K562 (cell line): ENCODE data around the gene ABHD13. TPM values are rescaled to one million over a fixed set of nuclear protein-coding genes. Genes with fewer than 3 reads are reported as not detected.

Source experiments
- ATAC-seq: fragments of 200-7000 bp; cut with Tn5 transposase; 3 replicates; pipeline ENCODE4 v1.9.1; 2020; ENCODE audit warnings: moderate library complexity
- BruUV-seq: library from RNA; stranded (reverse); fragments of 400-500 nt; replicated peaks from 2 replicates; lab custom pipeline; 2021; lab: Mats Ljungman, UMichigan
- CTCF ChIA-PET: fragments of 300-600 bp; formaldehyde crosslinking; extraction: SDS; loops from one replicate; lab custom pipeline; 2021; ENCODE audit warnings: low intra/inter-chr PET ratio; lab: Yijun Ruan, JAX
- POLR2A ChIA-PET: fragments of 300-600, 350-650 bp; sonication (Branson Sonifier 250); formaldehyde crosslinking; extraction: SDS; loops from one replicate; lab custom pipeline; 2021; ENCODE audit warnings: antibody characterized with exemption, inconsistent platforms; lab: Yijun Ruan, JAX
- DNase-seq, 4 experiments: peaks; one replicate each; pipeline versions ENCODE4 v3.0.0 to v3.0.0-alpha.2; 2011 to 2018; ENCODE audit warnings: low spot score in 3 of 4, mixed read lengths in 3 of 4; ENCODE audit errors: extremely low read depth in 1 of 4
- FAIRE-seq: peaks from 2 replicates; lab custom pipeline; 2011; peaks lifted over from hg19 to GRCh38; lab: Jason Lieb, UNC
- H2AFZ ChIP-seq: 2 replicates; pipeline ENCODE4 v1.6.0; 2011; ENCODE audit warnings: low read depth, low read length, control low read depth, inconsistent platforms
- H3K27ac ChIP-seq: fragments of 200-600 bp; 3 replicates; pipeline ENCODE4 v1.8.0; 2011; ENCODE audit warnings: low read depth, mild to moderate bottlenecking, control low read depth, inconsistent platforms, low read length, moderate library complexity, mixed read lengths; ENCODE audit errors: extremely low read depth
- H3K27me3 ChIP-seq, 2 experiments: fragments of 300-600 bp in 1 of 2; 2 replicates in 1 of 2; 3 replicates in 1 of 2; pipeline versions ENCODE4 v1.6.0 to v1.8.0; 2011; ENCODE audit warnings: inconsistent platforms in 2 of 2, low read length in 2 of 2, mild to moderate bottlenecking in 1 of 2, mixed read lengths in 1 of 2, moderate library complexity in 1 of 2; ENCODE audit not compliant: control insufficient read depth in 2 of 2, insufficient read depth in 2 of 2
- H3K36me3 ChIP-seq: fragments of 300-600 bp; 3 replicates; pipeline ENCODE4 v1.8.0; 2011; ENCODE audit warnings: mild to moderate bottlenecking, low read length, inconsistent platforms; ENCODE audit not compliant: control insufficient read depth, insufficient read depth
- H3K4me1 ChIP-seq, 2 experiments: fragments of 200-600 bp in 1 of 2; replicated peaks in 1 of 2; 2 replicates in 1 of 2; 3 replicates in 1 of 2; pipeline versions ENCODE4 v1.5.1 to v1.8.0; 2011; ENCODE audit warnings: inconsistent platforms in 2 of 2, low read length in 2 of 2, mild to moderate bottlenecking in 1 of 2, mixed read lengths in 1 of 2, moderate library complexity in 1 of 2; ENCODE audit not compliant: control insufficient read depth in 2 of 2, insufficient read depth in 2 of 2
- H3K4me2 ChIP-seq: 2 replicates; pipeline ENCODE4 v1.6.1; 2011; ENCODE audit warnings: low read length, control low read depth, inconsistent platforms, mixed read lengths; ENCODE audit not compliant: insufficient read depth
- H3K4me3 ChIP-seq: fragments of 200-600 bp; sonication (generic), shearing (Covaris generic); 2 replicates; pipeline ENCODE4 v1.5.1; 2016; ENCODE audit warnings: control low read depth, inconsistent platforms
- H3K79me2 ChIP-seq: fragments of 200-600 bp; 3 replicates; pipeline ENCODE4 v1.8.0; 2011; ENCODE audit warnings: low read length, inconsistent platforms; ENCODE audit not compliant: control insufficient read depth, insufficient read depth
- H3K9ac ChIP-seq, 2 experiments: 2 replicates each; pipeline versions ENCODE4 v1.6.0 to v1.6.1; 2011; ENCODE audit warnings: low read depth in 2 of 2, low read length in 2 of 2, control low read depth in 1 of 2, inconsistent platforms in 1 of 2, mild to moderate bottlenecking in 1 of 2, mixed read lengths in 1 of 2; ENCODE audit not compliant: insufficient read depth in 1 of 2
- H3K9me1 ChIP-seq: one replicate; pipeline ENCODE4 v1.6.0; 2011; ENCODE audit warnings: inconsistent platforms, mild to moderate bottlenecking, low read length, moderate library complexity; ENCODE audit not compliant: control insufficient read depth, insufficient read depth
- H3K9me3 ChIP-seq: replicated peaks from 2 replicates; pipeline ENCODE4 v1.5.1; 2011; ENCODE audit warnings: low read depth, low read length, inconsistent platforms; ENCODE audit not compliant: control insufficient read depth, insufficient read depth
- H4K20me1 ChIP-seq: replicated peaks from 2 replicates; pipeline ENCODE4 v1.6.1; 2011; ENCODE audit warnings: low read length, inconsistent platforms, mixed read lengths; ENCODE audit not compliant: control insufficient read depth, insufficient read depth
- ELF4 ChIP-seq: fragments of 450-650 bp; formaldehyde crosslinking; IDR thresholded peaks from 2 replicates; pipeline ENCODE4 v1.4.0; 2022; ENCODE audit warnings: missing genetic modification characterization
- HNRNPL ChIP-seq: fragments of 200-400 bp; formaldehyde crosslinking; IDR thresholded peaks from 2 replicates; pipeline ENCODE4 v1.6.1; 2017; ENCODE audit warnings: low read depth, mild to moderate bottlenecking, low read length
- MEF2A ChIP-seq: IDR thresholded peaks from 2 replicates; pipeline ENCODE4 v1.6.1; 2011; ENCODE audit warnings: low read depth, mild to moderate bottlenecking, low read length, moderate library complexity; ENCODE audit not compliant: control insufficient read depth
- MYC ChIP-seq, 2 experiments: fragments of 250-450 bp in 1 of 2; sonication (Bioruptor Pico) in 1 of 2; IDR thresholded peaks; 2 replicates each; pipeline versions ENCODE4 v1.5.1 to v1.6.1; 2012 to 2021; ENCODE audit warnings: low read depth in 2 of 2, borderline replicate concordance in 1 of 2, improper control_type of control experiment in 1 of 2, low read length in 1 of 2, mild to moderate bottlenecking in 1 of 2, moderate library complexity in 1 of 2
- THRAP3 ChIP-seq: fragments of 450-650 bp; IDR thresholded peaks from 2 replicates; pipeline ENCODE4 v1.6.1; 2016; ENCODE audit warnings: mild to moderate bottlenecking, inconsistent platforms, borderline replicate concordance
- WGBS: fragments of 100-300 bp; shearing (Covaris generic); methylation state at CpG from one replicate; pipeline ENCODE4 v1.1.6; 2016; ENCODE audit warnings: low coverage, mixed read lengths; ENCODE audit not compliant: insufficient coverage; ENCODE audit errors: missing lambda C conversion rate; 5-methylcytosine and 5-hydroxymethylcytosine counted together
- in situ Hi-C: fragments of 300-500 bp; cut with MboI; formaldehyde crosslinking; loops from 4 replicates; pipeline ENCODE4 v1.15.0; 2018; ENCODE audit warnings: inconsistent platforms, mixed read lengths
- intact Hi-C: fragments of 100-400 bp; cut with micrococcal nuclease; formaldehyde crosslinking; loops from 2 replicates; pipeline ENCODE4 v1.14.2; 2022
- polyA plus RNA-seq, 8 experiments: library from polyadenylated mRNA; depleted of rRNA in 4 of 8; stranded (reverse) in 5 of 8; unstranded in 3 of 8; fragments of >200 nt; fragmentation: Nextera tagmentation in 2 of 8; fragmentation: Illumina TruSeq in 1 of 8; extraction: Ambion mirVana in 2 of 8; extraction: Trizol in 1 of 8; gene quantifications; 2 replicates each; pipeline versions ENCODE4 v1.2.1 to v1.2.3, GENCODE V29; 2011 to 2014; ENCODE audit warnings: inconsistent platforms in 1 of 8, missing spikeins in 1 of 8
- total RNA-seq, 7 experiments: library from RNA; depleted of rRNA in 6 of 7; stranded (reverse); fragments of >200 nt in 6 of 7; fragmentation: Illumina TruSeq in 2 of 7; extraction: Trizol in 2 of 7; gene quantifications; 2 replicates each; pipeline versions ENCODE4 v1.2.1 to v1.2.3, GENCODE V29; 2011 to 2021; ENCODE audit warnings: low replicate concordance in 1 of 7

The ABHD13 gene
- total and polyA plus RNA-seq, 9 of the 15 experiments (the other 6 are each of a cell fraction or from before 2014, with no cell fraction given) = 1.7 to 7.0 (median 4.1) TPM

DNA sequence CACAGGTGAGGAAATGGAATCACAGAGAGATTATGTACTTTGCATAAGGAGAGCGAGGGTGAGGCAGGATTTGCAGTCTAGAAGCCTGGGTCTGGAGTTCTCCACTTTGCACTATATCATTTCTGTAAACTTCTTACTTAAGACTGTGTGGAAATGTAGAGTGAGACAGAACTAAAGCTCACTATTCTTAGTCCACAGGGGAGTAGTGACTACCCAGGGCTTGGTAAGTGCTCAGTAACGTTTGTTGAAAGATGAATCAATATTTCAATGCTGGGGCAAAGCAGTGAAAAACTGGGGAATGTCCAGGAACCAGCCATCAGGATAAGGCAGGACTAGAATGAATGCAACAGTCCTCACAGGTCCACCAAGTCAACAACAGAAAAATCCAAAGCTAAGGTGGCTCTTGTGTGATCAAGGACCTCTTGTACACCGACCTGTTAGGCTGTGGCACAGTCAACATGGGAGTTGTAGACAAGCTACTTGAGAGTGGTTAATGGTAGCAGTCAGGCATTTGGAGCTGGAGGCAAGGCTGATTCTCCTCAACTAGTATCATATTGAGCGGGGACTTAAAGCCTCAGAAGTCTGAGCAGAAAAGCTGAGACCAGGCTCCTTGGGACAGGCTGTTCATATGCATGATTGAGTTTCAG lies 50.4 kb downstream of the ABHD13 start:
- no peaks in the 10 kb centered on the region for H3K27me3 ChIP-seq
- WGBS = 56% methylated on average over 3 of the region's 4 CpGs
- DNase-seq = no peak
- no peaks in the 10 kb centered on the region for H3K9me1 ChIP-seq
- H3K9me3 ChIP-seq = no peaks in the 10 kb centered on the region
- H3K27ac ChIP-seq = no peak overlapping the region
- peak overlapping the region; percentile 55; the same call in 1 of the 2 replicates for H2AFZ ChIP-seq
- no peaks in the 10 kb centered on the region for H3K79me2 ChIP-seq
- H3K4me2 ChIP-seq = no peak overlapping the region
- ATAC-seq = peak; percentile 16
- peaks cover 2 to 7% of the 10 kb centered on the region in 2 experiments; a peak in 4 of 5 replicates for H3K4me1 ChIP-seq
- H3K36me3 ChIP-seq = no peaks in the 10 kb centered on the region
- in situ Hi-C loops (no loop called here), intact Hi-C loops (no loop called here)
- peak; percentile 26 for FAIRE-seq
- H4K20me1 ChIP-seq = no peaks in the 10 kb centered on the region
- TF ChIP-seq MYC (IDR thresholded peaks at IDR 0.05; ENCODE audit: low read depth, low read length) = no peak
- TF ChIP-seq MYC (CRISPR knock-in tag; IDR thresholded peaks at IDR 0.05; ENCODE audit: borderline replicate concordance, low read depth) = no peak
- TF ChIP-seq MEF2A = no peak
- no peak for TF ChIP-seq ELF4 (CRISPR knock-in tag)
- TF ChIP-seq THRAP3 = no peak
- no peak for TF ChIP-seq HNRNPL
- BruUV-seq = no TSS peak
- CTCF ChIA-PET = no interaction called here
- H3K9ac ChIP-seq = no peak overlapping the region
- POLR2A ChIA-PET = no interaction called here
- H3K4me3 ChIP-seq = no peak overlapping the region
